H1 (cell line): ENCODE data around the gene UBA3. TPM values are rescaled to one million over a fixed set of nuclear protein-coding genes. Genes with fewer than 3 reads are reported as not detected.

Experiments used
- CTCF ChIA-PET: fragments of 300-600 bp; sonication (Branson Sonifier 250); formaldehyde crosslinking; loops from one replicate; lab custom pipeline; 2021; ENCODE audit not compliant: partially characterized antibody; lab: Charles Lee
- POLR2A ChIA-PET: fragments of 300-600 bp; sonication (Branson Sonifier 250); formaldehyde crosslinking; loops from one replicate; lab custom pipeline; 2021; ENCODE audit warnings: inconsistent platforms; ENCODE audit not compliant: partially characterized antibody; lab: Charles Lee
- DNase-seq, 2 experiments: peaks; one replicate each; pipeline versions ENCODE4 v3.0.0 to v3.0.0-alpha.2; 2010 to 2022; ENCODE audit warnings: low spot score in 2 of 2, low read depth in 1 of 2, mixed read lengths in 1 of 2
- FAIRE-seq: peaks from 2 replicates; lab custom pipeline; 2011; peaks lifted over from hg19 to GRCh38; lab: Jason Lieb, UNC
- H2AFZ ChIP-seq: 2 replicates; pipeline ENCODE4 v1.8.1; 2012; ENCODE audit warnings: low read length, inconsistent platforms
- H2AK5ac ChIP-seq: 2 replicates; pipeline ENCODE4 v1.6.1; 2013; ENCODE audit warnings: low read depth, low read length
- H2BK120ac ChIP-seq: replicated peaks from 2 replicates; pipeline ENCODE3; 2013; ENCODE audit warnings: low read depth, low read length, inconsistent platforms
- H2BK12ac ChIP-seq: 2 replicates; pipeline ENCODE4 v1.6.1; 2013; ENCODE audit warnings: low read depth, low read length
- H2BK15ac ChIP-seq: 2 replicates; pipeline ENCODE4 v1.6.1; 2013; ENCODE audit warnings: low read length
- H2BK20ac ChIP-seq: 2 replicates; pipeline ENCODE4 v1.6.1; 2013; ENCODE audit warnings: low read length
- H2BK5ac ChIP-seq: 2 replicates; pipeline ENCODE4 v1.6.1; 2013; ENCODE audit warnings: low read depth, low read length
- H3K14ac ChIP-seq: 2 replicates; pipeline ENCODE4 v1.6.1; 2013; ENCODE audit warnings: inconsistent platforms; ENCODE audit not compliant: insufficient read length
- H3K18ac ChIP-seq: 2 replicates; pipeline ENCODE4 v1.6.1; 2013; ENCODE audit warnings: low read length; ENCODE audit errors: extremely low read depth
- H3K23ac ChIP-seq: 2 replicates; pipeline ENCODE4 v1.6.1; 2013; ENCODE audit warnings: inconsistent platforms; ENCODE audit not compliant: insufficient read length
- H3K23me2 ChIP-seq: 2 replicates; pipeline ENCODE4 v1.6.1; 2013; ENCODE audit warnings: low read depth, low read length
- H3K27ac ChIP-seq: 2 replicates; pipeline ENCODE4 v1.6.1; 2011; ENCODE audit warnings: low read depth, low read length, inconsistent platforms
- H3K27me3 ChIP-seq, 4 experiments: replicated peaks in 1 of 4; 1 replicate in 1 of 4; 2 replicates in 3 of 4; pipeline versions ENCODE4 v1.6.1 to v1.8.1; 2011 to 2013; ENCODE audit warnings: low read length in 3 of 4, mild to moderate bottlenecking in 3 of 4, inconsistent platforms in 2 of 4, mixed read lengths in 2 of 4, moderate library complexity in 1 of 4; ENCODE audit not compliant: control insufficient read depth in 3 of 4, insufficient read depth in 3 of 4; ENCODE audit errors: extremely low read depth in 1 of 4
- H3K36me3 ChIP-seq, 4 experiments: 2 replicates each; pipeline versions ENCODE4 v1.6.1 to v1.8.1; 2011 to 2013; ENCODE audit warnings: mild to moderate bottlenecking in 4 of 4, low read length in 3 of 4, moderate library complexity in 2 of 4, control low read depth in 1 of 4, inconsistent platforms in 1 of 4; ENCODE audit not compliant: insufficient read depth in 4 of 4, control insufficient read depth in 2 of 4
- H3K4ac ChIP-seq: replicated peaks from 2 replicates; pipeline ENCODE3; 2013; ENCODE audit warnings: low read length, low read depth, mixed read lengths, inconsistent platforms; ENCODE audit not compliant: insufficient read length
- H3K4me1 ChIP-seq, 4 experiments: replicated peaks in 1 of 4; 1 replicate in 1 of 4; 2 replicates in 3 of 4; pipeline versions ENCODE4 v1.6.1 to v1.8.1; 2011 to 2013; ENCODE audit warnings: low read length in 3 of 4, inconsistent platforms in 2 of 4, mixed read lengths in 1 of 4; ENCODE audit not compliant: insufficient read depth in 4 of 4, control insufficient read depth in 3 of 4
- H3K4me2 ChIP-seq, 2 experiments: 2 replicates each; pipeline versions ENCODE4 v1.6.1 to v1.8.1; 2011 to 2013; ENCODE audit warnings: low read depth in 2 of 2, low read length in 2 of 2, control low read depth in 1 of 2, inconsistent platforms in 1 of 2, mild to moderate bottlenecking in 1 of 2; ENCODE audit not compliant: insufficient read depth in 1 of 2
- H3K4me3 ChIP-seq, 4 experiments: fragments of 200-600, 300-600 bp in 1 of 4; sonication (generic), shearing (Covaris generic), sonication (Bioruptor Twin) in 1 of 4; 2 replicates each; pipeline versions ENCODE4 v1.5.1 to v1.8.1; 2011 to 2016; ENCODE audit warnings: low read length in 4 of 4, low read depth in 3 of 4, control low read depth in 2 of 4, inconsistent platforms in 2 of 4, mild to moderate bottlenecking in 2 of 4, mixed read lengths in 1 of 4, moderate library complexity in 1 of 4; ENCODE audit not compliant: insufficient read depth in 2 of 4; ENCODE audit errors: extremely low read depth in 1 of 4
- H3K56ac ChIP-seq: replicated peaks from 2 replicates; pipeline ENCODE3; 2013; ENCODE audit warnings: low read depth, mild to moderate bottlenecking, mixed read lengths, low read length, inconsistent platforms; ENCODE audit not compliant: insufficient read length
- H3K79me1 ChIP-seq: 2 replicates; pipeline ENCODE4 v1.6.1; 2013; ENCODE audit warnings: low read depth, low read length, control low read depth
- H3K79me2 ChIP-seq, 2 experiments: 2 replicates each; pipeline versions ENCODE4 v1.6.1 to v1.8.1; 2012 to 2013; ENCODE audit warnings: low read length in 2 of 2, mild to moderate bottlenecking in 2 of 2, inconsistent platforms in 1 of 2; ENCODE audit not compliant: insufficient read depth in 2 of 2, control insufficient read depth in 1 of 2
- H3K9ac ChIP-seq, 4 experiments: replicated peaks in 1 of 4; 1 replicate in 1 of 4; 2 replicates in 3 of 4; pipeline versions ENCODE4 v1.6.1 to v1.8.1; 2011 to 2013; ENCODE audit warnings: low read depth in 3 of 4, low read length in 3 of 4, control low read depth in 2 of 4, mild to moderate bottlenecking in 2 of 4, moderate library complexity in 2 of 4, inconsistent platforms in 1 of 4; ENCODE audit errors: extremely low read depth in 1 of 4
- H3K9me3 ChIP-seq, 2 experiments: 2 replicates each; pipeline versions ENCODE4 v1.6.1 to v1.8.1; 2012 to 2013; ENCODE audit warnings: mild to moderate bottlenecking in 2 of 2, moderate library complexity in 2 of 2, control low read depth in 1 of 2, inconsistent platforms in 1 of 2, low read depth in 1 of 2, low read length in 1 of 2, mixed read lengths in 1 of 2; ENCODE audit not compliant: insufficient read depth in 2 of 2
- H4K20me1 ChIP-seq, 2 experiments: replicated peaks in 1 of 2; 2 replicates each; pipeline versions ENCODE3 to v1.8.1; 2011 to 2013; ENCODE audit warnings: inconsistent platforms in 2 of 2, low read length in 2 of 2, mild to moderate bottlenecking in 1 of 2; ENCODE audit not compliant: insufficient read depth in 2 of 2, control insufficient read depth in 1 of 2
- H4K5ac ChIP-seq: 2 replicates; pipeline ENCODE4 v1.6.1; 2013; ENCODE audit warnings: low read length, low read depth, mixed read lengths, inconsistent platforms; ENCODE audit not compliant: insufficient read length
- H4K8ac ChIP-seq: 2 replicates; pipeline ENCODE4 v1.8.0; 2013; ENCODE audit warnings: mild to moderate bottlenecking, moderate library complexity, low read length, inconsistent platforms; ENCODE audit not compliant: insufficient read depth; ENCODE audit errors: extremely low read depth
- H4K91ac ChIP-seq: replicated peaks from 2 replicates; pipeline ENCODE3; 2013; ENCODE audit warnings: low read length, mixed read lengths, inconsistent platforms; ENCODE audit not compliant: insufficient read length
- ASH2L ChIP-seq: fragments of 200-600, 300-600 bp; sonication (generic); IDR thresholded peaks from one replicate; pipeline ENCODE4 v1.7.1; 2017; ENCODE audit warnings: low read length
- PHF8 ChIP-seq: fragments of 200-600 bp; sonication (generic); conservative IDR thresholded peaks from 2 replicates; pipeline ENCODE4 v1.7.1; 2012; ENCODE audit warnings: low read depth, mild to moderate bottlenecking, inconsistent platforms, low read length, moderate library complexity
- TAF1 ChIP-seq: IDR thresholded peaks from 2 replicates; pipeline ENCODE4 v1.6.1; 2011; ENCODE audit warnings: mild to moderate bottlenecking, low read depth, low read length
- TAF7 ChIP-seq: optimal IDR thresholded peaks from 2 replicates; pipeline ENCODE3; 2011; ENCODE audit warnings: low read depth, mild to moderate bottlenecking, inconsistent platforms, low read length, moderate library complexity, borderline replicate concordance
- TBP ChIP-seq: IDR thresholded peaks from 2 replicates; pipeline ENCODE4 v1.6.1; 2011; ENCODE audit warnings: low read depth, low read length, improper control_type of control experiment
- TEAD4 ChIP-seq: IDR thresholded peaks from 2 replicates; pipeline ENCODE4 v1.6.1; 2012; ENCODE audit warnings: low read depth, low read length, inconsistent platforms, mixed read lengths
- YY1 ChIP-seq: IDR thresholded peaks from 2 replicates; pipeline ENCODE4 v1.6.1; 2011; ENCODE audit warnings: low read depth, mild to moderate bottlenecking, low read length
- WGBS, 2 experiments: shearing (Covaris generic) in 1 of 2; methylation state at CpG; one replicate each; pipeline versions ENCODE4 v1.1.6 to v1.1.7; 2013 to 2015; ENCODE audit warnings: low lambda C conversion rate in 2 of 2, mixed read lengths in 2 of 2, inconsistent platforms in 1 of 2, low coverage in 1 of 2, missing lambda C conversion rate in 1 of 2; ENCODE audit not compliant: insufficient replicate concordance in 2 of 2, insufficient coverage in 1 of 2, insufficient read length in 1 of 2; ENCODE audit errors: extremely low coverage in 1 of 2, missing lambda C conversion rate in 1 of 2; 5-methylcytosine and 5-hydroxymethylcytosine counted together
- long read RNA-seq, 2 experiments: library from RNA in 1 of 2; library from capped mRNA in 1 of 2; stranded (forward); transcript quantifications; one replicate each; pipeline ENCODE4 v2.0.0, GENCODE V29; 2021; ENCODE audit warnings: inconsistent platforms in 1 of 2
- polyA minus RNA-seq, 3 experiments: library from RNA; depleted of rRNA, polyadenylated mRNA; stranded (reverse); fragments of >200 nt; gene quantifications; 1 replicate in 2 of 3; 2 replicates in 1 of 3; pipeline ENCODE4 v1.2.3, GENCODE V29; 2011
- polyA plus RNA-seq, 7 experiments: library from polyadenylated mRNA; depleted of rRNA in 3 of 7; stranded (reverse) in 5 of 7; unstranded in 2 of 7; fragments of >200 nt in 5 of 7; fragments of 200-250 nt in 2 of 7; gene quantifications; 1 replicate in 5 of 7; 2 replicates in 1 of 7; 4 replicates in 1 of 7; pipeline versions ENCODE4 v1.2.1 to v1.2.3, GENCODE V29; 2011 to 2013; ENCODE audit warnings: missing spikeins in 2 of 7, mixed read lengths in 2 of 7
- total RNA-seq: library from RNA; stranded (reverse); fragmentation: NEBNext Ultra II Directional; extraction: Animal tissue kit (Norgen Biotek cat#: 25700); gene quantifications from 2 replicates; pipeline ENCODE4 v1.2.1, GENCODE V29; 2021
- TF ChIP-seq, protein P1 (sequence below): IDR thresholded peaks from 2 replicates; pipeline ENCODE4 v1.6.1; 2011; ENCODE audit warnings: low read length, improper control_type of control experiment

UBA3 gene
- total RNA-seq (76.0 and 97.8 TPM in 2 replicates), polyA plus RNA-seq (2011; rRNA removed) (23.3 and 40.8 TPM in 2 replicates), polyA minus RNA-seq (2011; rRNA and poly(A)+ RNA removed) (27.6 and 43.6 TPM in 2 replicates)
- 49.7 TPM for polyA plus RNA-seq (2011; cell fraction: cytosol; rRNA removed)
- 17.6 TPM for polyA plus RNA-seq (2011; cell fraction: nucleus; rRNA removed)
- 40.4 to 57.2 TPM (median 49.3 TPM) in 4 replicates for polyA plus RNA-seq (2012, experiment 1 of 2)
- polyA plus RNA-seq (2012, experiment 2 of 2): 5.7 TPM
- 49.6 TPM for polyA plus RNA-seq (2013, experiment 1 of 2)
- 47.6 TPM for polyA plus RNA-seq (2013, experiment 2 of 2)
- 41.0 TPM for polyA minus RNA-seq (2011; cell fraction: cytosol; rRNA and poly(A)+ RNA removed)
- 32.4 TPM for polyA minus RNA-seq (2011; cell fraction: nucleus; rRNA and poly(A)+ RNA removed)
- long read RNA-seq, experiment 1, transcript UBA3-202 (18 exons, 2,154 nt): major isoform, 6 of 49 reads
- long read RNA-seq, experiment 1, partial matches to known transcripts: 24 of 49 reads
- long read RNA-seq, experiment 1, other reads (novel, unspliced or antisense): 17 of 49 reads
- long read RNA-seq, experiment 2, transcript UBA3-202 (18 exons, 2,154 nt): major isoform, 74 of 102 reads
- long read RNA-seq, experiment 2, transcript UBA3-201 (17 exons, 2,112 nt): minor isoform, 12 of 102 reads
- long read RNA-seq, experiment 2, partial matches to known transcripts: 4 of 102 reads
- long read RNA-seq, experiment 2, other reads (novel, unspliced or antisense): 11 of 102 reads

DNA sequence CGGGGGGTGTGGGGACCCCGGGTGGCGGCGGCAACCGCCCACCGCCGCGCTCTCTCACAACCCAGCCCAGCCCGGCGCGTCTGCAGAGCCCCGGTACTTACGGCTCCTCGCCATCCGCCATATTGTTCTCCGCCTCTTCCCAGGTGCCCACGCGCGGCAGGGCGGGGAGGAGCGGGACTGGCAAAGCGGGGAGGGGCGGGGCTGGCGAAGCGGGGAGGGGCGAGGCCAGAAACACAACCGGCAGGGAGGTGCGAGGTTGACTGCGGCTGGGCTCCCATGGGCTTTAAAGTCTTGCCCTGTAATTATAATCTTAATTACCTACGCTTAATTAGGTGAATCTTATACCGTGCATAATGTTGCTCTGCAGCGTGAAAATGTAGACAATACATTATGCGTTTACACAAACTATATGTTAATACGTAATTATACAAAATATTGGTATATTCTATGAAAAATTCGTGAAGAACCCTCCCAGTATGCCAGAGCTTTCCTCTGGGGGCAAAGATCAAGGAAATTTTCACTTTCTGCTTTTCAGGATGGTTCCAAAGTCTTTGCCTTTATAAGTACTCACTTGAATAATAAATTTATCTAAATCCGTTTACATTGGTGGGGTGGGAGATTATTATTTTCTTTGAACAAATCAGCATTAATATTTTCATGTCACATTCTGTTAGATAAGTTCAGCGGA is at the start of gene UBA3:
UBA3 (minus strand) TSS at position 133 of the 688 bp plus-strand sequence; CDS start at position 121, 12 bp downstream.
- 14% methylated on average over 24 of the region's 37 CpGs; no CpG with 5 or more reads in 1 of the 2 experiments for WGBS, 2 experiments
- no peak within 1 kb of the TSS for H3K4ac ChIP-seq
- POLR2A ChIA-PET: interaction anchor here (0.7 to 1.9 kb wide), 7 partner anchors 10 to 70 kb away, joined by 3 to 5 read pairs (median 4); partner anchors contain the start of genes EOGT and TMF1
- TF ChIP-seq ASH2L (peak; percentile 20), TAF7 (peak; percentile 91), TAF1 (peak; percentile 98), TBP (peak; percentile 86; the same call in 1 of the 2 replicates), YY1 (peak; percentile 93), TEAD4 (no peak), PHF8 (peak; percentile 33; the same call in 1 of the 2 replicates)
- TF ChIP-seq, protein P1, sequence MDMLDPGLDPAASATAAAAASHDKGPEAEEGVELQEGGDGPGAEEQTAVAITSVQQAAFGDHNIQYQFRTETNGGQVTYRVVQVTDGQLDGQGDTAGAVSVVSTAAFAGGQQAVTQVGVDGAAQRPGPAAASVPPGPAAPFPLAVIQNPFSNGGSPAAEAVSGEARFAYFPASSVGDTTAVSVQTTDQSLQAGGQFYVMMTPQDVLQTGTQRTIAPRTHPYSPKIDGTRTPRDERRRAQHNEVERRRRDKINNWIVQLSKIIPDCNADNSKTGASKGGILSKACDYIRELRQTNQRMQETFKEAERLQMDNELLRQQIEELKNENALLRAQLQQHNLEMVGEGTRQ: no peak

More for the DNA sequence above, at the start of gene UBA3:
- H3K23ac ChIP-seq: no peak within 1 kb of the TSS
- no peak within 1 kb of the TSS; the same call in 1 of the 2 replicates for H3K18ac ChIP-seq
- no peak within 1 kb of the TSS for H4K5ac ChIP-seq
- peaks cover 2% of the 10 kb centered on the region; the same call in 1 of the 2 replicates for H3K79me1 ChIP-seq
- no peak within 1 kb of the TSS for H3K14ac ChIP-seq
- H2BK15ac ChIP-seq: no peak within 1 kb of the TSS
- no peak within 1 kb of the TSS for H3K56ac ChIP-seq
- CTCF ChIA-PET: no interaction called here
- H2BK5ac ChIP-seq: no peak within 1 kb of the TSS
- no peaks in the 10 kb centered on the region for H4K20me1 ChIP-seq
- H3K79me2 ChIP-seq: peaks cover 0 to 25% of the 10 kb centered on the region in 2 experiments; a peak in 2 of 4 replicates
- no peak for FAIRE-seq
- H3K9me3 ChIP-seq: no peaks in the 10 kb centered on the region
- H2BK120ac ChIP-seq: no peak within 1 kb of the TSS
- H3K27ac ChIP-seq: peak within 1 kb of the TSS; percentile 57; the same call in 1 of the 2 replicates
- peaks cover 4% of the 10 kb centered on the region for H3K23me2 ChIP-seq
- H3K4me2 ChIP-seq: peak within 1 kb of the TSS; percentile 69 to 77
- DNase-seq: peak; percentile 36 to 84
- no peak within 1 kb of the TSS for H2AFZ ChIP-seq
- peaks cover 0 to 15% (median 4%) of the 10 kb centered on the region in 4 experiments; a peak in 3 of 7 replicates for H3K4me1 ChIP-seq
- no peak within 1 kb of the TSS for H2AK5ac ChIP-seq
- H2BK12ac ChIP-seq: no peak within 1 kb of the TSS
- no peaks in the 10 kb centered on the region; a peak in 1 of 8 replicates for H3K36me3 ChIP-seq
- H2BK20ac ChIP-seq: no peak within 1 kb of the TSS
- peak within 1 kb of the TSS; percentile 74 to 84 (median 77) for H3K4me3 ChIP-seq
- no peak within 1 kb of the TSS for H4K91ac ChIP-seq
- H3K27me3 ChIP-seq: no peaks in the 10 kb centered on the region
- H4K8ac ChIP-seq: peak within 1 kb of the TSS; percentile 88
- H3K9ac ChIP-seq: peak within 1 kb of the TSS; percentile 35 to 82 (median 64); a peak in 6 of 7 replicates
